PC-9 (cell line): ENCODE data around the gene CREBBP. TPM values are rescaled to one million over a fixed set of nuclear protein-coding genes. Genes with fewer than 3 reads are reported as not detected.

Experiments used
- BruUV-seq: library from RNA; stranded (reverse); fragments of 400-500 nt; replicated peaks from 2 replicates; lab custom pipeline; 2021; lab: Mats Ljungman, UMichigan
- CTCF ChIA-PET: fragments of 300-600 bp; sonication (Branson Sonifier 250); formaldehyde crosslinking; loops from one replicate; lab custom pipeline; 2022; ENCODE audit warnings: antibody characterized with exemption; lab: Charles Lee
- POLR2A ChIA-PET: fragments of 300-600 bp; sonication (Branson Sonifier 250); formaldehyde crosslinking; loops from one replicate; lab custom pipeline; 2022; ENCODE audit warnings: antibody characterized with exemption; ENCODE audit not compliant: unreplicated experiment; lab: Charles Lee
- DNase-seq, 2 experiments: peaks; one replicate each; pipeline versions ENCODE4 v3.0.0 to v3.0.0-alpha.2; 2015 to 2022; ENCODE audit warnings: mixed read lengths in 1 of 2
- H2AFZ ChIP-seq: fragments of 200-600 bp; sonication (generic); 2 replicates; pipeline ENCODE4 v1.8.1; 2017; ENCODE audit warnings: antibody characterized with exemption
- H3F3A ChIP-seq: fragments of 200-600 bp; sonication (generic); 2 replicates; pipeline ENCODE4 v1.8.1; 2017; ENCODE audit warnings: antibody characterized with exemption, mild to moderate bottlenecking, low read depth; ENCODE audit not compliant: insufficient read depth
- H3K27ac ChIP-seq: fragments of 200-600 bp; sonication (generic); 2 replicates; pipeline ENCODE4 v1.6.1; 2016; ENCODE audit warnings: mixed run types
- H3K27me3 ChIP-seq: fragments of 200-600 bp; sonication (generic); 2 replicates; pipeline ENCODE4 v1.6.1; 2016; ENCODE audit warnings: low read depth, mixed run types; ENCODE audit not compliant: insufficient read depth
- H3K36me3 ChIP-seq: fragments of 200-600 bp; sonication (generic); 2 replicates; pipeline ENCODE4 v1.6.1; 2016; ENCODE audit warnings: low read depth, mixed run types
- H3K4me1 ChIP-seq: fragments of 200-600 bp; sonication (generic); replicated peaks from 2 replicates; pipeline ENCODE4 v1.6.1; 2016; ENCODE audit warnings: mixed run types; ENCODE audit not compliant: insufficient read depth
- H3K4me2 ChIP-seq: fragments of 200-600 bp; sonication (generic); 2 replicates; pipeline ENCODE4 v1.6.1; 2017; ENCODE audit warnings: mixed run types
- H3K4me3 ChIP-seq: fragments of 200-600 bp; sonication (generic); 2 replicates; pipeline ENCODE4 v1.6.1; 2016; ENCODE audit warnings: mixed run types
- H3K79me2 ChIP-seq: fragments of 200-600 bp; sonication (generic); 2 replicates; pipeline ENCODE4 v1.6.1; 2017; ENCODE audit warnings: low read depth, mixed run types
- H3K9me2 ChIP-seq: fragments of 200-600 bp; sonication (generic); 2 replicates; pipeline ENCODE4 v1.8.1; 2017; ENCODE audit warnings: mild to moderate bottlenecking; ENCODE audit not compliant: insufficient read depth
- H3K9me3 ChIP-seq: fragments of 200-600 bp; sonication (generic); 2 replicates; pipeline ENCODE4 v1.8.1; 2016; ENCODE audit warnings: low read depth; ENCODE audit not compliant: insufficient read depth
- H4K20me1 ChIP-seq: fragments of 200-600 bp; sonication (generic); 2 replicates; pipeline ENCODE4 v1.8.1; 2017; ENCODE audit not compliant: insufficient read depth
- EZH2 ChIP-seq: fragments of 200-600 bp; sonication (generic); IDR thresholded peaks from 2 replicates; pipeline ENCODE4 v1.8.0; 2017; ENCODE audit warnings: antibody characterized with exemption, low read depth
- intact Hi-C: fragments of 100-400 bp; cut with micrococcal nuclease; formaldehyde crosslinking; loops from one replicate; pipeline ENCODE4 v1.10.0; 2022; ENCODE audit not compliant: unreplicated experiment
- total RNA-seq: library from RNA; stranded (reverse); gene quantifications from 2 replicates; pipeline ENCODE4 v1.2.3, GENCODE V29; 2021
- TF ChIP-seq, protein P1 (sequence below): fragments of 200-600 bp; sonication (generic); conservative IDR thresholded peaks from 2 replicates; pipeline ENCODE4 v1.6.1; 2017; ENCODE audit warnings: mixed run types, antibody characterized with exemption, mild to moderate bottlenecking, moderate library complexity

CREBBP gene
- total RNA-seq, 1 experiment from 2014 or later: 74.9 TPM

DNA sequence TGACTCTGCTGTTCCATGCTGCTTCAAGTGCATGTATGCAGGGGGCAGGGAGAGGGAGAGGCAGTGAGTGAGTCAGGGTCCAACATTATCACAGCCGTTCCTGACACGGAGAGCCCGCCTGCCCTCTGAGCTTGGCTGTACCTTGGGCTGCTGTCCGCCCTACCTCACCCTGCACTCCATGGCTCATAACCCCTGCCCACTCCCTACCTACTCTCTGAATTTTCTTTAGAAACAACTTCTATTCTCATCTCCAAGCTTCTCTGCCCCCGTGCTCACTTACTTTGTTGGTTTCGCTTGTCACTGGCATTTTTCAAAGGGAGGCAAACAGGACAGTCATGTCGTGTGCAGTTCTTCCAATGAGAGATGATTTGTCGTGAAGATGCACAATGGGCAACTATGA lies 88.8 kb downstream of the CREBBP start:
- no peak for TF ChIP-seq EZH2
- TF ChIP-seq, protein P1, sequence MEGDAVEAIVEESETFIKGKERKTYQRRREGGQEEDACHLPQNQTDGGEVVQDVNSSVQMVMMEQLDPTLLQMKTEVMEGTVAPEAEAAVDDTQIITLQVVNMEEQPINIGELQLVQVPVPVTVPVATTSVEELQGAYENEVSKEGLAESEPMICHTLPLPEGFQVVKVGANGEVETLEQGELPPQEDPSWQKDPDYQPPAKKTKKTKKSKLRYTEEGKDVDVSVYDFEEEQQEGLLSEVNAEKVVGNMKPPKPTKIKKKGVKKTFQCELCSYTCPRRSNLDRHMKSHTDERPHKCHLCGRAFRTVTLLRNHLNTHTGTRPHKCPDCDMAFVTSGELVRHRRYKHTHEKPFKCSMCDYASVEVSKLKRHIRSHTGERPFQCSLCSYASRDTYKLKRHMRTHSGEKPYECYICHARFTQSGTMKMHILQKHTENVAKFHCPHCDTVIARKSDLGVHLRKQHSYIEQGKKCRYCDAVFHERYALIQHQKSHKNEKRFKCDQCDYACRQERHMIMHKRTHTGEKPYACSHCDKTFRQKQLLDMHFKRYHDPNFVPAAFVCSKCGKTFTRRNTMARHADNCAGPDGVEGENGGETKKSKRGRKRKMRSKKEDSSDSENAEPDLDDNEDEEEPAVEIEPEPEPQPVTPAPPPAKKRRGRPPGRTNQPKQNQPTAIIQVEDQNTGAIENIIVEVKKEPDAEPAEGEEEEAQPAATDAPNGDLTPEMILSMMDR: no peak
- H3K27me3 ChIP-seq: no peaks in the 10 kb centered on the region
- no peaks in the 10 kb centered on the region for H3K4me1 ChIP-seq
- BruUV-seq: no TSS peak
- H3K4me2 ChIP-seq: no peak overlapping the region
- no peak overlapping the region for H2AFZ ChIP-seq
- no peaks in the 10 kb centered on the region for H3F3A ChIP-seq
- H3K27ac ChIP-seq: no peak overlapping the region
- ChIA-PET CTCF (no interaction called here), POLR2A (no interaction called here)
- intact Hi-C loops: no loop called here
- H3K9me2 ChIP-seq: no peaks in the 10 kb centered on the region
- no peak for DNase-seq
- H3K9me3 ChIP-seq: no peaks in the 10 kb centered on the region
- peaks cover 30% of the 10 kb centered on the region for H3K79me2 ChIP-seq
- H3K4me3 ChIP-seq: no peak overlapping the region
- H3K36me3 ChIP-seq: peaks cover 11% of the 10 kb centered on the region
- peaks cover 35% of the 10 kb centered on the region for H4K20me1 ChIP-seq

GRCh38 chr16:3789375-3790099 lies 91.0 kb downstream of the CREBBP start:
- POLR2A ChIA-PET: no interaction called here
- peaks cover 11% of the 10 kb centered on the region for H3K36me3 ChIP-seq
- DNase-seq: no peak
- H3K4me3 ChIP-seq: no peak overlapping the region
- no peaks in the 10 kb centered on the region for H3K9me3 ChIP-seq
- peaks cover 8% of the 10 kb centered on the region for H3K79me2 ChIP-seq
- H3K27me3 ChIP-seq: no peaks in the 10 kb centered on the region
- no peaks in the 10 kb centered on the region for H3K4me1 ChIP-seq
- no peak overlapping the region for H3K27ac ChIP-seq
- intact Hi-C loops: no loop called here
- H3F3A ChIP-seq: no peaks in the 10 kb centered on the region
- no TSS peak for BruUV-seq
- CTCF ChIA-PET: no interaction called here
- H3K9me2 ChIP-seq: no peaks in the 10 kb centered on the region
- no peak overlapping the region for H3K4me2 ChIP-seq
- H2AFZ ChIP-seq: no peak overlapping the region
- TF ChIP-seq EZH2: no peak
- TF ChIP-seq, protein P1: no peak
- H4K20me1 ChIP-seq: peaks cover 27% of the 10 kb centered on the region

DNA sequence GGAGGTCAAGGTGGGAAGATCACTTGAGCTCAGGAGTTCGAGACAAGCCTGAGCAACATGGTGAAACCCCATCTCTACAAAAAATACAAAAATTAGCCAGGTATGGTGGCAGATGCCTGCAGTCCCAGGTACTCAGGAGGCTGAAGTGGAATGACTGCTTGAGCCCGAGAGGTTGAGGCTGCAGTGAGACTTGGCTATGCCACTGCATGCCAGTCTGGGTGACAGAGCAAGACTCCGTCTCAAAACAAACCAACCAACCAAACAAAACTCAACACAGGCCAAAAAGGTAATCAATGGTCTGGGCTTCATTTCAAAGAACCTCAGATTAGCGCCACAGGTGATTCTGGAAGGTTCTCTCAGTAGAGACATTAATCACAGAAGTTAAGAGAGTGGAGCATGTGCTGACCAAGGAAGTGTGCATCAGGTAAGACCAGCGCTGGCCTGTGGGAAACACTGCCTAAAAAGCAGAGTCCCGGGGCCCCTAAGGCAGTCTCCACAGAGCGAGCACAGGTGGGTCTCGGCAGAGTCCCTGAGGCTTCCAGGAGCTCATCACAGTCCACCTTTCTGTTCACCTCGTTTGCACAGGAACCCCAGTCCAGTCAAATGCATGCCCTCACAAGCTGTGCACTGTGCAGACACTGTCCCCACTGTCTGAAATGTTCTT lies 91.7 kb downstream of the CREBBP start:
- Histone ChIP-seq H3K9me3 (no peaks in the 10 kb centered on the region), H3K4me3 (no peak overlapping the region), H3F3A (no peaks in the 10 kb centered on the region; the same call in 1 of the 2 replicates), H3K9me2 (no peaks in the 10 kb centered on the region), H3K36me3 (peaks cover 11% of the 10 kb centered on the region), H3K4me2 (no peak overlapping the region), H2AFZ (no peak overlapping the region), H3K27ac (no peak overlapping the region), H4K20me1 (peaks cover 28% of the 10 kb centered on the region), H3K4me1 (no peaks in the 10 kb centered on the region), H3K27me3 (no peaks in the 10 kb centered on the region), H3K79me2 (0 out of 2 replicates have a peak, but pooled peaks cover 3% of the 10 kb centered on the region)
- no peak for TF ChIP-seq EZH2
- TF ChIP-seq, protein P1: no peak
- intact Hi-C loops: no loop called here
- POLR2A ChIA-PET: no interaction called here
- BruUV-seq: no TSS peak
- no peak for DNase-seq
- CTCF ChIA-PET: no interaction called here
